GM19372 (cell line): ENCODE measurements around the gene CHRNA9.
A peak's percentile ranks its signal among the peaks of the same experiment; 100 is the strongest.

Source experiments
- ATAC-seq: cut with Tn5 transposase; IDR thresholded peaks from one replicate; pipeline ENCODE4 v1.9.1; 2021; ENCODE audit warnings: mild to moderate bottlenecking, low read depth, moderate library complexity; ENCODE audit not compliant: unreplicated experiment

CHRNA9 gene

GRCh38 chr4:40308528-40309122, 26.5 kb upstream of the CHRNA9 start:
- ATAC-seq: no peak

GRCh38 chr4:40309250-40309774, 25.8 kb upstream of the CHRNA9 start:
- peak; percentile 39 for ATAC-seq

DNA sequence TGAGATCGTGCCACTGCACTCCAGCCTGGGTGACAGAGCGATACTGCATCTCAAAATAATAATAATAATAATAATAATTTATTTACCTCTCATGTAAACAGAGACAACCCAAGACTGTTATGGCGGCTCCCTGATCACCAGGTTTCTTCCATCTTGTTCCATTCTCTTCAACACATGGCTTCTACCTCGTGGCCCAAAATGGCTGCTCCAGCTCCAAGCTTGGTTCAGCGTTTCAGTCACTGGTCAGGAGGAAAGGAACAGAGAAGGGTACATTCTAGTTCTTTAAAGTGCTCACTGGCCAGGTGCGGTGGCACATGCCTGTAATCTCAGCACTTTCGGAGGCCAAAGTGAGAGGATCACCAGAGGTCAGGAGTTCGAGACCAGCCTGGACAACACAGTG, 24.9 kb upstream of the CHRNA9 start:
- ATAC-seq: no peak

GRCh38 chr4:40311811-40312346, 23.3 kb upstream of the CHRNA9 start:
- no peak for ATAC-seq

DNA sequence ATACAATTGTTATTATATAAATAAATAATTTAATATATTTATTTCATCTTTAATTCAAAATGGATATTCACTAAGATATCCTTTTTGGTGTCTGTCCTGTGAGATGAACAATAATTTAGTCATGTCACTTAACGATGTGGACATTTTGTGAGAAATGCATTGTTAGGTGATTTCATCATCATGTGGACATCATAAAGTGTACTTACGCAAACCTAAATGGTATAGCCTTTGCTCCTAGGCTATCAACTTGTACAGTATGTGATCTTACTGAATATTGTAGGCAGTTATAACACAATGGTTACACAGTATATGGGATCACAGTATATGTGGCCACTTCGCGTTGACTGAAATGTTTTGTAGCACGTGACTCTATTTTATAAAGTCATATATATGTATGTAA, 20.2 kb upstream of the CHRNA9 start:
- ATAC-seq: no peak

DNA sequence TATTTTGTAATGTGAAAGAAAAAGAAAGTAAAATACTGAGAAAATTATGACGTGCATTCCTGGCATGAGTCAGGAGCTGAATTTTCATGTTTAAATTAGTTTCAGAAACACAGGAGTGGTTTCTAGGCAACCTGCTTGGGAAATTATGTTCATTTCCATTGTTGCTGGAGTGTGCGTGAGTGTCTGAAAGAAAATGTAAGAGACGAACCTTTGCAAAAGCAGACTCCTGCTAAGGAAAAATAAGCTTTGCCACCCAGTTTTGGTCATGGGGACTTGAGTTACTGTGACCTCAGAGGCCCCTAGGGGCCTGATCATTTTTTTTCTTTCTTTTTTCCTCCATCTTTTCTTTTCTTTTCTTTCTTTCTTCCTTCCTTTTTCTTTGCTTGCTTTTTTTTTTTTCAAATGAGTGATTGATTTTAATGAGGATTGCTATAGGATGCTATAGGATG, 18.8 kb upstream of the CHRNA9 start:
- no peak for ATAC-seq

- peak; percentile 59 for ATAC-seq
Measured at GRCh38 chr4:40316782-40317635, 18.1 kb upstream of the CHRNA9 start.

DNA sequence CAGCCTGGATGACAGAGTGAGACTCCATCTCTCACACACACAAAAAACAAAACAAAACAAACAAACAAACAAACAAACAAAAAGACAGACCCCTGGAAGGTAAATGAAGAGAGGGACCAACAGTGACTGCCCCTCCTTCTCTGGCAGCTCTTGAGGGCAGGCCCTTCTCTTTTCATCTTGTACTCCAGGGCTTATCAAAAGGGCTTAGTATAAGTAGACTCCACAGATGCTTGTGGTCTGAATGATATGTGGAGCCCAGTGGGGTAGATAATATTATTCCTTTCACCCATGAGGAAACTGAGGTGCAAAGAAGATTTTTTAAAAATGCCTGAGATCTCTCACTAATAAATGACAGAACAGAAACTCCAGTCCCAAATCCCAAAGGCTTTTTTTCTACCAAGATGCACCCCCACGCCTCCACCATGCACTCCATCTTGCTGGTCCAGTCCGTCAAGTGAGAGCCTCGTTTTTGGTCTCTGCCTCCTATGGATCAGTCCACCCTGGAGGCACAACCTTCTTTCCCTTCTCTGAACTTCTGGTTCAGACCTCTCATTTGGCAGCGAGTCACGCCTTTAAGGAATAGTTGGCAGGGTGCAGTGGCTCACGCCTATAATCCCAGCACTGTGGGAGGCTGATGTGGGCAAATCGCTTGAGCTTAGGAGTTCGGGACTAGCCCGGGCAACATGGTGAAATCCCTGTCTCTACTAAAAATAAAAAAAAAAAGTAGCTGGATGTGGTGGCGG, 17.0 kb upstream of the CHRNA9 start:
- no peak for ATAC-seq

DNA sequence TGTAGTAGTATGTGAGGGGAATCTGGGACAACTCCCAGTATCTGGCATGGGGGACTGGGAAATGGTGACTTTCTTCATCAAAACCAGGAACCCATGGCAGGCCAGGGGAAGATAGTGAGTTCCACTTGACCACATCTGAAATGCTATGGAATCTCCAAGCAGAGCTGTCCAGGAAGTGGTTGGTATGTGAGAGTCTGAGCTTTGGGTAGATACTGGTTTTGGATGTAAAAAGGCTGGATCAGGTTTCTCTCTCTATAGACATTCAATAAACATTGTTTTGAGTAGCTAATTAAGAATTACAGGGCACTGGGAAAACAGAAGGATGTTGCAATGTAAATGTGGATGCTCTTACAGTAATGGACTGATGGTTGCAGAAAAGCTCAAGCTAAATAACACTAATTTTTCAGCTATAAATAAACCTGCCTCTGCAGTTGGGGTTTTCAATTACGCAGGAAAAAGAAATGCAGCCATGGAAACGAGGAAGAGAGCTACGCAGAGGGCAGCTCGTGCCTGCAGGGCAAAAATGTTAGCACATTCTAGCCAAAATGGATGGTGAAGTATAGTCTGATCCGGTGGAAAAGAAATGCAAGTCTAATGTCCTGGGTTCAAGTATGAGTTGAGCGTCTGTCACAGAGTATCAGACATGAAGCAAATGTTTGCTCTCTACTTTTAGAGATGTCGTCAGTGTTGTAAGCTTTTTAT, 13.4 kb upstream of the CHRNA9 start:
- ATAC-seq: no peak

- no peak for ATAC-seq
Measured at GRCh38 chr4:40322811-40323210, 12.3 kb upstream of the CHRNA9 start.

DNA sequence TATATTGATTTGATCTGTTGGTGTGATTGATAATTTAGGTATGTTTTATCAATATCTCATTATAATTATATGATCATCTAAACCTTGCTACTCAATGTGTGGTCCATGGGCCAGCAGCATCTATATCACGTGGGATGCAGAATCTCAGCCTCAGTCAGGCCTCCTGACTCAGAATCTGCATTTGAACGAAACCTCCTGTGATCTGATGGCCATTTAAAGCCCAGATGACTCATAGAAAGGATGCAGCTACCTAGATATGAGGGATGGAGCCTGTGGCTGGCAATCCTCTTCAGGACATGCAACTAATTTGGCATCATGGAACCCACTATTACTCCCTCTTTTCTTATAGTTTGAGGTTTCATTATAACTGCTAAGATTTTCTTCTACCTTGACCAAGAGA, 11.3 kb upstream of the CHRNA9 start:
- no peak for ATAC-seq

GRCh38 chr4:40325406-40326019, 9.6 kb upstream of the CHRNA9 start:
- peak; percentile 87 for ATAC-seq

DNA sequence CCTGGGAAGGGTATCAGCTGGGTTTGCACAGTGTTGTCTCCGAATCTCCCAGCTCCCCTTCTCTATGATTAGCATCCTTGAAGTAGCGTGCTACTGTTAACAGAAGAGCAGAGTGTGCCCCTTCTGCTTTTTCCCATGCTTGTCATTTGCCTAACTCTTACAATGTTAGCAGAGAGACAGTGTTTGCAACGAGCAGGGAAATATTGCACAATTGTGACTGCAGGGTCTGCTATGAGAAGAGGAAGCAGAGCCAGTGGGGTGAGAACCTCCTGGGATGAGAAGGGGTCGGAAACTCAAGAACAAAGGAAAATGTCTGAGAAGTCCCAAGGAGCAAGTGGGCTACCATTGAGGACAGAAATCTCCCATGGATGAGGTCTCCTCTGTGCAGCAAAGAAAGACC, 7.8 kb upstream of the CHRNA9 start:
- ATAC-seq: no peak

GRCh38 chr4:40328383-40328782, 6.8 kb upstream of the CHRNA9 start:
- no peak for ATAC-seq

DNA sequence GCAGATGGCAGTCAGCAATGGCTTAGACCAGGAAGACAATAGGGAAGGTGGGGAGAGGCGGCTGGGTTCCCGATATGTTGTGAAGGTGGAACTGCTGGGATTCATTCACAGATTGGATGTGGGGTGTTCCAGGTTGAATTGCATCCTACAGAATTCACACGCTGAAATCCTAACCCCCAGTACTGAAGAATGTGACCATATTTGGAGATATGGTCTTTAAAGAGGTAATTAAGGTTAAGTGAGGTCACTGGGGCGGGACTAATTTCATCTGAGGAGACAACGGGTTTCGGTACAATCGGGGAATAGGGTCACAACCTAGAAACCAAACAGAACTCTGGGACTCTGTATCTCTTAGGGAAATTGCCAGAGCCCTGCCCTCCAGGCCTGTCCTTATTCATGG, 5.3 kb upstream of the CHRNA9 start:
- ATAC-seq: no peak

DNA sequence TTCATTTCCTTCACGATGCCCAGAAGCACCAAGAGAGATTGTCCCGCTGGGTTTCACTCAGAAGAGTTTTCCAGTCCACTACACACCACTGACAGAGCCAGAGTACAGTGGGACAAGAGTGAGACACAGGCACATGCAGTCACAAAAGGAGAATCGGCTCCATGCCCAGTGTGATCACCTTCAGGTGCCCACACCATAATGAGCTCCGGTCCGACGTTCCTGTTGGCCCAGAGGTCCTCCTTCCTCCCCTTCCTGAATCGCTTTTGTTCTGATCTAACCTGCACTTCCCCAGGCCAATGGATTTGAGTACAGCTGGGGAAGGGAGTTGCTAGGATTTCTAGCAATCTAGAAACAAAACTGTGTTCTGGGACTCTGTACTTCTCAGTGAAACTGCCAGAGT, 4.6 kb upstream of the CHRNA9 start:
- no peak for ATAC-seq

DNA sequence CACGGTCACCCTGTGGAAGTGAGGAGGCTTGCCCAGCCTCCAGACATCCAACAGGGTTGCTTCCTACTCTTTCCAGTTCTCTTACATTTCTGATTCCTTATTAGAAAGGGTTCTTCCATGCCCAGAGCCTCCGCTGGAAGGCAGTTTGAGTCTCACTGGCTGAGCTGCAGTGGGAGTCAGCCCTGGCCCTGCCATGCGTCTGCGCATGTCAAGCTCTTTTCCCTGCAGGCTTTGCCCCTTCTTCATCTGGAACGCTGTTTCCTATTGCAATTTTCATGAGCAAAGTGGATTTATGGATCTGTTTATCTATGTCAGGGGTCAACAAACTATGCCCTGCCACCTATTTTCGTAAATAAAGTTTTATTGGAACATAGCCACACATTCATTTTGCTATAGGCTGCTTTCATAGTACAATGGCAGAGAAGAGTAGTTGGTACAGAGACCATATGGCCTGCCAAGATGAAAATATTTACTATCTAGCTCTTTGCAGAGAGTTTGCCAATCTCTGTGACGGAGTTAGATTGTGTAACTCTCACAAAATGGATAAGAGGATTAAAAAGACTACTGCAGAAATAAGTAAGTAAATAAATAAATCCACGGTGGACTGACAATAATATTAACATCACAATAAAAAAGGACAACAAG, 3.9 kb upstream of the CHRNA9 start:
- ATAC-seq: no peak

- ATAC-seq: no peak
Measured at GRCh38 chr4:40331961-40332360, 3.2 kb upstream of the CHRNA9 start.

GRCh38 chr4:40333921-40334352, 1.2 kb upstream of the CHRNA9 start:
- ATAC-seq: no peak
